Central memory CD8-positive, alpha-beta T cell (primary cell): ENCODE data around the gene MAPK4.

Experiments used
- ATAC-seq: fragments of 150-1000 bp; cut with Tn5 transposase; replicated peaks from 2 replicates; pipeline ENCODE4 v1.10.0; 2022; ENCODE audit warnings: mild to moderate bottlenecking, moderate FRiP score, moderate number of reproducible peaks; ENCODE audit not compliant: poor library complexity, severe bottlenecking; ENCODE audit errors: extremely low read depth
- DNase-seq, 2 donors: peaks; one replicate each; pipeline ENCODE4 v3.0.0; 2021; ENCODE audit warnings: low spot score in 2 of 2
- H3K27ac Mint-ChIP-seq: one replicate; pipeline ENCODE4 v1.8.0; 2022; ENCODE audit warnings: low read depth, mild to moderate bottlenecking, moderate library complexity, mixed read lengths
- H3K27me3 Mint-ChIP-seq: one replicate; pipeline ENCODE4 v1.8.0; 2022; ENCODE audit warnings: mixed read lengths
- H3K36me3 Mint-ChIP-seq: one replicate; pipeline ENCODE4 v1.8.0; 2022; ENCODE audit warnings: mild to moderate bottlenecking, moderate library complexity, mixed read lengths; ENCODE audit not compliant: insufficient read depth
- H3K4me1 Mint-ChIP-seq: one replicate; pipeline ENCODE4 v1.8.0; 2022; ENCODE audit warnings: mixed read lengths
- H3K4me3 Mint-ChIP-seq: one replicate; pipeline ENCODE4 v1.8.0; 2022; ENCODE audit warnings: mild to moderate bottlenecking, moderate library complexity, mixed read lengths
- H3K9me3 Mint-ChIP-seq: one replicate; pipeline ENCODE4 v1.8.0; 2022; ENCODE audit warnings: mixed read lengths

MAPK4 gene

GRCh38 chr18:50748243-50749229 is 188.6 kb downstream of the MAPK4 start:
- ATAC-seq (no peak), DNase-seq (no peak)
- no peaks in the 10 kb centered on the region for H3K36me3 Mint-ChIP-seq
- H3K4me1 Mint-ChIP-seq, result no peaks in the 10 kb centered on the region
- H3K9me3 Mint-ChIP-seq, result no peaks in the 10 kb centered on the region
- H3K27me3 Mint-ChIP-seq, result peaks cover 60% of the 10 kb centered on the region
- H3K27ac Mint-ChIP-seq, result no peak overlapping the region
- no peak overlapping the region for H3K4me3 Mint-ChIP-seq

GRCh38 chr18:50749421-50749820 is 189.5 kb downstream of the MAPK4 start:
- H3K27me3 Mint-ChIP-seq, result peaks cover 56% of the 10 kb centered on the region
- no peaks in the 10 kb centered on the region for H3K4me1 Mint-ChIP-seq
- H3K9me3 Mint-ChIP-seq, result no peaks in the 10 kb centered on the region
- no peak for DNase-seq
- no peak overlapping the region for H3K4me3 Mint-ChIP-seq
- H3K36me3 Mint-ChIP-seq, result no peaks in the 10 kb centered on the region
- H3K27ac Mint-ChIP-seq, result no peak overlapping the region
- ATAC-seq, result no peak

- H3K9me3 Mint-ChIP-seq, result no peaks in the 10 kb centered on the region
Observed at GRCh38 chr18:50749945-50750344, 190.1 kb downstream of the MAPK4 start.

GRCh38 chr18:50750546-50750945 is 190.7 kb downstream of the MAPK4 start:
- Mint-ChIP-seq H3K27me3 (peaks cover 61% of the 10 kb centered on the region), H3K9me3 (no peaks in the 10 kb centered on the region), H3K36me3 (no peaks in the 10 kb centered on the region), H3K4me1 (no peaks in the 10 kb centered on the region), H3K4me3 (no peak overlapping the region), H3K27ac (no peak overlapping the region)
- ATAC-seq (no peak), DNase-seq (no peak)

More at GRCh38 chr18:50749945-50750344, 190.1 kb downstream of the MAPK4 start:
- no peaks in the 10 kb centered on the region for H3K4me1 Mint-ChIP-seq
- H3K27me3 Mint-ChIP-seq, result peaks cover 58% of the 10 kb centered on the region
- no peak for ATAC-seq
- no peaks in the 10 kb centered on the region for H3K36me3 Mint-ChIP-seq
- no peak overlapping the region for H3K4me3 Mint-ChIP-seq
- no peak overlapping the region for H3K27ac Mint-ChIP-seq
- DNase-seq, result no peak

- DNase-seq (no peak), ATAC-seq (no peak)
- H3K4me3 Mint-ChIP-seq, result no peak overlapping the region
- peaks cover 61% of the 10 kb centered on the region for H3K27me3 Mint-ChIP-seq
- no peaks in the 10 kb centered on the region for H3K9me3 Mint-ChIP-seq
- H3K27ac Mint-ChIP-seq, result no peak overlapping the region
- no peaks in the 10 kb centered on the region for H3K4me1 Mint-ChIP-seq
- H3K36me3 Mint-ChIP-seq, result no peaks in the 10 kb centered on the region
Observed at GRCh38 chr18:50751490-50751889, 191.6 kb downstream of the MAPK4 start.

GRCh38 chr18:50751947-50752346 is 192.1 kb downstream of the MAPK4 start:
- no peak for ATAC-seq
- Mint-ChIP-seq H3K36me3 (no peaks in the 10 kb centered on the region), H3K27me3 (peaks cover 62% of the 10 kb centered on the region), H3K27ac (no peak overlapping the region), H3K4me3 (no peak overlapping the region), H3K9me3 (no peaks in the 10 kb centered on the region), H3K4me1 (no peaks in the 10 kb centered on the region)
- no peak for DNase-seq

- H3K27me3 Mint-ChIP-seq, result peaks cover 71% of the 10 kb centered on the region
- DNase-seq (no peak), ATAC-seq (no peak)
- no peak overlapping the region for H3K27ac Mint-ChIP-seq
- H3K9me3 Mint-ChIP-seq, result no peaks in the 10 kb centered on the region
- H3K4me3 Mint-ChIP-seq, result no peak overlapping the region
- no peaks in the 10 kb centered on the region for H3K4me1 Mint-ChIP-seq
- no peaks in the 10 kb centered on the region for H3K36me3 Mint-ChIP-seq
Observed at GRCh38 chr18:50753311-50753710, 193.4 kb downstream of the MAPK4 start.

DNA sequence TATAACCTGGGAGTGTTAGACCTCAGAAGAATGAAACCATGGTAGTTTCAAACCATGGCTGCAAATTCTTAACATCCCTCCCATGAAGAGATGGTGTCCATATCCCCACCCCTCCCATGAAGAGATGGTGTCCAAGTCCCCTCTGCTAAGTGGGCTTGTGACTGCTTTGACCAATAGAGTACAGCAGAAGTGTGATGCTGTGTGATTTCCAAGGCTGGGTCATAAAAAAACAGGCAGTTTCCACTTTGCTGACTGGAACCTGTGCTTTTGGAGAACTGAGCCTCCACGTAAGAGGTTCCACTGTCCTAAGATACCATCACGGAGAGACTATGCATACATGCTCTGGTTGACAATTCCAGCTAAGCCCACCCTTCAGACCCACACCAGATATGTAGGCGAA is 194.4 kb downstream of the MAPK4 start:
- Mint-ChIP-seq H3K36me3 (no peaks in the 10 kb centered on the region), H3K27ac (no peak overlapping the region), H3K9me3 (no peaks in the 10 kb centered on the region), H3K27me3 (peaks cover 63% of the 10 kb centered on the region), H3K4me1 (no peaks in the 10 kb centered on the region), H3K4me3 (no peak overlapping the region)
- DNase-seq (no peak), ATAC-seq (no peak)

DNA sequence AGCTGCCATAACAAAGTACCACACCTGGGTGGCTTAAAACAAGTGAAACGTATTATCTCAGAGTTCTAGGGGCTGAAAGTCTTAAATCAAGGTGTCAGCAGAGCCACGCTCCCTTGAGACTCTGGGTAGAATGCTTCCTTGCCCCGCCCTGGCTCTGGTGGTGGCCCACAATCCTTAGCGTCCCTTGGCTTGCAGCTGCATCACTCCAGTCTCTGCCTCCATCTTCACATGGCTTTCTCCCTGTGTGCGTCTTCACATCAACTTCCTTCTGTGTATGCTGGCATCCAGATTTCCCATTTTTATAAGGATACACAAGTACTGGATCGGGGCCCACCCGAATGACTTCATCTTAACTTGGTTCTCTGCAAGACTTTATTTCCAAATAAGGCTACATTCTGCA is 197.5 kb downstream of the MAPK4 start:
- ATAC-seq (no peak), DNase-seq (no peak)
- peaks cover 5% of the 10 kb centered on the region for H3K9me3 Mint-ChIP-seq
- no peaks in the 10 kb centered on the region for H3K36me3 Mint-ChIP-seq
- H3K4me1 Mint-ChIP-seq, result no peaks in the 10 kb centered on the region
- H3K27me3 Mint-ChIP-seq, result peaks cover 53% of the 10 kb centered on the region
- H3K4me3 Mint-ChIP-seq, result no peak overlapping the region
- H3K27ac Mint-ChIP-seq, result no peak overlapping the region

DNA sequence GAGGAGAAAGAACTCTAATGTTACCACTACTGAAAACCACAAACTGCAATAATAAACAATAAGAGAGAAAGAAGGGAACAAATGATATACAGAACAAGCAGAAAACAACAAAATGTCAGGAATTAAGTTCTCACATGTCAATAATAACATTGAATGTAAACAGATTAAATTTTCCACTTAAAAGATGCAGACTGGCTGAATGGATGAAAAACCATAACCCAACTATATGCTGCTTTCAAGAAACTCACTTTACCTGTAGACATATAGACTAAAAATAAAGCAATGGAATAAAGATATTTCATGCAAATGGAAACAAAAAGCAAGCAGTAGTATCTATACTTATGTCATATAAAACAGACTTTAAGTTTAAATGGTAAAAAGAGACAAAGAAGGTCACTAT is 209.6 kb downstream of the MAPK4 start:
- Mint-ChIP-seq H3K27ac (no peak overlapping the region), H3K27me3 (peaks cover 75% of the 10 kb centered on the region), H3K9me3 (peaks cover 17% of the 10 kb centered on the region), H3K36me3 (no peaks in the 10 kb centered on the region), H3K4me3 (no peak overlapping the region), H3K4me1 (no peaks in the 10 kb centered on the region)
- no peak for ATAC-seq
- DNase-seq, result no peak

DNA sequence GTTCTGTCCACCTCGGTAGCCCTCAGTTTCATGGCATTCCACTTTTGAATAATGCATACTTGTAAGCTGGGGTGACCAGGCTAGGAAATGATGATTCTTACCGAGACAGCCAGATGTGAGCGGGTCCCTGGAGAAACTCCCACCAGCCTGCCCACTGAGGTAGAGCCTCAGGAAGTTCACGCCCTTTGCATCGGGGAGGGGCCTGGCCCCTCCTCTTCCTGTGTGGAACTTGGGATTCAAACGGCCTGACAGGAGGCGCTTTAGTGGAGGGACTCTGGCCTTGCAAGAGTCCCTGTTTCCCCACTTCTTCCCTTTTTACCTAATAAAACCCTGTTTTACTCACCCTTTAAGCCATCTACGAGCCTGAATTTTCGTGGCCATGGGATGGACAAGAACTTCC is 215.3 kb downstream of the MAPK4 start:
- H3K4me3 Mint-ChIP-seq, result no peak overlapping the region
- H3K36me3 Mint-ChIP-seq, result no peaks in the 10 kb centered on the region
- no peak for DNase-seq
- no peak for ATAC-seq
- peaks cover 63% of the 10 kb centered on the region for H3K27me3 Mint-ChIP-seq
- no peak overlapping the region for H3K27ac Mint-ChIP-seq
- H3K4me1 Mint-ChIP-seq, result no peaks in the 10 kb centered on the region
- H3K9me3 Mint-ChIP-seq, result no peaks in the 10 kb centered on the region

DNA sequence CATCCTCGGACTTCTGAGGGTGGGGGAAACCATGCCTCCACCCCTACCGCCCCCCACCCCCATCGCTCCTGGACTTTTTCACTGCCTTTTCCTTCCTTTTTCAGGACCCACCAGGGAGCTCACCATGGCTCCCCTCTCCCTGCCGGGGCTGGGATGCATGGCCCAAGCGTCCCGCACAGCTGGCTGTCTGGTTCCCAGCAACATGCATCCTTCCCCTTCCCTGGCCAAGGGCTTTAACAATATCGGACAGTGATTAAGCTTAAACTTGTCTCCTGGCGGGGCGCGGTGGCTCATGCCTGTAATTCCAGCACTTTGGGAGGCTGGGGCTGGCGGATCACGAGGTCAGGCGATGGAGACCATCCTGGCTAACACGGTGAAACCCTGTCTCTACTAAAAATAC is 215.8 kb downstream of the MAPK4 start:
- no peaks in the 10 kb centered on the region for H3K4me1 Mint-ChIP-seq
- no peak overlapping the region for H3K4me3 Mint-ChIP-seq
- DNase-seq (no peak), ATAC-seq (no peak)
- no peaks in the 10 kb centered on the region for H3K36me3 Mint-ChIP-seq
- no peaks in the 10 kb centered on the region for H3K9me3 Mint-ChIP-seq
- peaks cover 61% of the 10 kb centered on the region for H3K27me3 Mint-ChIP-seq
- no peak overlapping the region for H3K27ac Mint-ChIP-seq

- H3K27ac Mint-ChIP-seq, result no peak overlapping the region
- peaks cover 55% of the 10 kb centered on the region for H3K27me3 Mint-ChIP-seq
- DNase-seq, result no peak
- no peak for ATAC-seq
- no peaks in the 10 kb centered on the region for H3K9me3 Mint-ChIP-seq
- no peaks in the 10 kb centered on the region for H3K36me3 Mint-ChIP-seq
- H3K4me1 Mint-ChIP-seq, result no peaks in the 10 kb centered on the region
- H3K4me3 Mint-ChIP-seq, result no peak overlapping the region
Observed at GRCh38 chr18:50776383-50776782, 216.5 kb downstream of the MAPK4 start.
